Stimulated activated naive CD4-positive, alpha-beta T cell (primary cell): Measurements from ENCODE around the gene SOCS1.

Experiments used
- DNase-seq, 6 experiments: peaks; one replicate each; lab custom pipeline; 2025; lab: John Stamatoyannopoulos, UW

SOCS1 gene

GRCh38 chr16:11204513-11205047 is 51.4 kb downstream of the SOCS1 start:
- DNase-seq, result no peak
